Neural progenitor cell (in vitro differentiated cells): ENCODE measurements around the gene AMY1A. TPM values are rescaled to one million over a fixed set of nuclear protein-coding genes. Genes with fewer than 3 reads are reported as not detected.
"Not testable (repeated sequence)": the region's sequence is repeated elsewhere in the genome, so short reads cannot be mapped to it uniquely, and the experiment has no call there.

Experiments used
- DNase-seq: peaks from one replicate; pipeline ENCODE4 v3.0.0-alpha.2; 2016; ENCODE audit warnings: low spot score
- H2AFZ ChIP-seq: fragments of 200-600 bp; sonication (generic); replicated peaks from 2 replicates; pipeline ENCODE4 v1.6.1; 2016; ENCODE audit warnings: antibody characterized with exemption
- H3F3A ChIP-seq: fragments of 200-600 bp; sonication (generic); 2 replicates; pipeline ENCODE4 v1.6.1; 2016; ENCODE audit warnings: antibody characterized with exemption, low read depth
- H3K27ac ChIP-seq: fragments of 200-600 bp; sonication (generic); 2 replicates; pipeline ENCODE4 v1.5.1; 2016; ENCODE audit warnings: mild to moderate bottlenecking
- H3K27me3 ChIP-seq: fragments of 200-600 bp; sonication (generic); 2 replicates; pipeline ENCODE4 v1.6.1; 2016; ENCODE audit warnings: mild to moderate bottlenecking, moderate library complexity
- H3K36me3 ChIP-seq: fragments of 200-600 bp; sonication (generic); 2 replicates; pipeline ENCODE4 v1.5.1; 2016
- H3K4me1 ChIP-seq: fragments of 200-600 bp; sonication (generic); 2 replicates; pipeline ENCODE4 v1.6.1; 2016; ENCODE audit warnings: mixed run types
- H3K4me2 ChIP-seq: fragments of 200-600 bp; sonication (generic); 2 replicates; pipeline ENCODE4 v1.6.1; 2016
- H3K4me3 ChIP-seq: fragments of 200-600 bp; sonication (generic); 2 replicates; pipeline ENCODE4 v1.5.1; 2016
- H3K79me2 ChIP-seq: fragments of 200-600 bp; sonication (generic); 2 replicates; pipeline ENCODE4 v1.6.1; 2016; ENCODE audit warnings: low read depth
- H3K9ac ChIP-seq: fragments of 200-600 bp; sonication (generic); 2 replicates; pipeline ENCODE4 v1.6.1; 2016
- H3K9me3 ChIP-seq: fragments of 200-600 bp; sonication (generic); 2 replicates; pipeline ENCODE4 v1.5.1; 2016; ENCODE audit warnings: low read depth
- H4K20me1 ChIP-seq: fragments of 200-600 bp; sonication (generic); 2 replicates; pipeline ENCODE4 v1.6.1; 2016; ENCODE audit warnings: low read depth
- H3K27ac Mint-ChIP-seq: 3 replicates; pipeline ENCODE4 v1.8.0; 2021; ENCODE audit warnings: mixed read lengths
- H3K27me3 Mint-ChIP-seq: 2 replicates; pipeline ENCODE4 v1.8.0; 2022; ENCODE audit warnings: low read depth, mild to moderate bottlenecking, inconsistent platforms, moderate library complexity, mixed read lengths; ENCODE audit not compliant: insufficient read depth
- H3K36me3 Mint-ChIP-seq: 3 replicates; pipeline ENCODE4 v1.8.0; 2021; ENCODE audit warnings: mixed read lengths
- H3K4me1 Mint-ChIP-seq: 3 replicates; pipeline ENCODE4 v1.8.0; 2021; ENCODE audit warnings: mixed read lengths
- H3K4me3 Mint-ChIP-seq: 3 replicates; pipeline ENCODE4 v1.8.0; 2021; ENCODE audit warnings: mild to moderate bottlenecking, moderate library complexity, mixed read lengths
- H3K9me3 Mint-ChIP-seq: 3 replicates; pipeline ENCODE4 v1.8.0; 2020; ENCODE audit warnings: mixed read lengths
- total RNA-seq: library from RNA; depleted of rRNA; stranded (reverse); fragments of >200 nt; gene quantifications from 2 replicates; pipeline ENCODE4 v1.2.3, GENCODE V29; 2015; ENCODE audit warnings: low replicate concordance

AMY1A gene
- total RNA-seq, 1 donor from 2014 or later = not detected

DNA sequence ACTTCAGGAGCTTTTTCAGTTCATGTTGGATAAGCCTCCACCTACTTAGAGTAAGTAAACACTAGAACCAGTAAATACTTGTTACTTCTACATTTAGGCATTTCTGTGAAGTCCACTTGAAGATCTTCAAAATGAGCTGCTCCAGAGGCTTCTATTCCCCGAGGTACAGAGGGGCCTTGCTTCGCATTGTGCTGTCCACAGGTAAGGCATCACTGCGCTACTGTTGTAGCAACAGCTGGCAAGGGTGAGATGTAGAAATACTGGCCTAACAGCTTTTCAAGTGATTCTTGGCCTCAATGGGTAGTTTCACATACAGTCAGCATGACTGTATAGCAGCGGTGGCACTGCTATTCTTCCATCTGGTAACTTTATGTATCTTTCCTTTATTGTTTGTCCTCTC lies 4.7 kb upstream of the AMY1A start:
- not testable (repeated sequence) for H3K4me1 ChIP-seq, H3K79me2 ChIP-seq, H3K4me1 Mint-ChIP-seq

GRCh38 chr1:103654133-103654532 lies 1.4 kb upstream of the AMY1A start:
- not testable (repeated sequence) for H3K9me3 ChIP-seq, H3K36me3 ChIP-seq, H3K4me2 ChIP-seq, H3K27ac ChIP-seq, H3K4me1 Mint-ChIP-seq, H3F3A ChIP-seq, H3K27me3 ChIP-seq, H2AFZ ChIP-seq, H4K20me1 ChIP-seq, H3K4me3 Mint-ChIP-seq, H3K9ac ChIP-seq, H3K79me2 ChIP-seq, H3K36me3 Mint-ChIP-seq, H3K27me3 Mint-ChIP-seq, H3K27ac Mint-ChIP-seq, H3K9me3 Mint-ChIP-seq, DNase-seq, H3K4me1 ChIP-seq, H3K4me3 ChIP-seq

More for the DNA sequence above, 4.7 kb upstream of the AMY1A start:
- H3K27me3 Mint-ChIP-seq, H3K4me3 Mint-ChIP-seq, H3K36me3 ChIP-seq, H3K27ac ChIP-seq, H3K36me3 Mint-ChIP-seq, H3K9me3 ChIP-seq, H3K4me3 ChIP-seq, H3K9ac ChIP-seq, H3K27me3 ChIP-seq, H4K20me1 ChIP-seq, H3F3A ChIP-seq, H3K9me3 Mint-ChIP-seq, DNase-seq, H2AFZ ChIP-seq, H3K4me2 ChIP-seq, H3K27ac Mint-ChIP-seq: not testable (repeated sequence)

DNA sequence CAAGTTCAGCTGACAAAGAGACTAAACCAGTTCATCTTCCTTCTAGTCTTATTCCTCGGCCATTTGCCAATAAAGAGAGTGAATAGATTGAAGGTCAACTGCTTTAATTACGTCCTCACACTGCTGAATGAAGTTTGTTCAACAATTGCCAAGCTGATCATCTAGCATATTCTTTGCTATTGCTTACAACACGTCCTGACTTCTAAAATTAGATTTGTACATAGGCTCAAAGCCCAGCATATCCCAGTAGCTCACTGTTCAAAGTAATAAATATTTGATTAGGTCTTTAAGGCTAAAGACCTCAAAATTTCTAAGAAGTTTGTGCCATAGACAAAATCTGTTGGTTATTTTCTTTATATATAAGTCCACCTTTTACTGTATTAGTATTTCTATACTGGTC lies 20.8 kb downstream of the AMY1A start:
- not testable (repeated sequence) for H3F3A ChIP-seq, H3K36me3 Mint-ChIP-seq, H3K4me3 ChIP-seq, H3K36me3 ChIP-seq, DNase-seq, H3K4me2 ChIP-seq, H3K27ac Mint-ChIP-seq, H4K20me1 ChIP-seq, H3K27me3 Mint-ChIP-seq, H3K9me3 Mint-ChIP-seq, H3K4me3 Mint-ChIP-seq, H3K27me3 ChIP-seq, H3K27ac ChIP-seq, H3K4me1 Mint-ChIP-seq, H2AFZ ChIP-seq, H3K4me1 ChIP-seq, H3K79me2 ChIP-seq, H3K9ac ChIP-seq, H3K9me3 ChIP-seq

GRCh38 chr1:103696110-103696509 lies 40.5 kb downstream of the AMY1A start, which contains the start of gene AMY1B:
TSS of gene AMY1B (minus strand) at chr1:103696210. CDS start at chr1:103695639, 571 bp downstream.
- not testable (repeated sequence) for H3K9ac ChIP-seq, H3K27me3 Mint-ChIP-seq, H3K36me3 Mint-ChIP-seq, H3K36me3 ChIP-seq, H3K4me1 Mint-ChIP-seq, H3K27me3 ChIP-seq, H4K20me1 ChIP-seq, H3K9me3 ChIP-seq, H3K4me2 ChIP-seq, H3K27ac Mint-ChIP-seq, H3K4me1 ChIP-seq, H3K4me3 Mint-ChIP-seq, H2AFZ ChIP-seq, H3K79me2 ChIP-seq, H3K4me3 ChIP-seq, DNase-seq, H3F3A ChIP-seq, H3K27ac ChIP-seq, H3K9me3 Mint-ChIP-seq

DNA sequence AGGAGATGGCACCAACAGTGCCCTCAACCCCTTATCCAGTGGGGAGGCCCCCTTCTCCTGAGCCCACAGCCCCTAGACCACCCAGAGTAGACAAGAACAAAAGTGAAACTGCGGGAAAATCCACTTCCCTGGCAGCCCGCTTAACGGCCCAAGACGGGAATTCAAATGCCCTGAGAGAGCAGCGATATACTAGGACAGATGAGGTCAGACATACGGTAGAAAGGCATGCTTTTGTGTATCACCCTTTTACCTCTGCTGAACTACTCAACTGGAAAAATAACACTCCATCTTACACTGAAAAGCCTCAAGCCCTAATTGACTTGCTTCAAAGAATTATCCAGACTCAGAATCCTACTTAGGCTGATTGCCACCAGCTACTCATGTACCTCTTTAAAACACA lies 41.9 kb downstream of the AMY1A start:
- not testable (repeated sequence) for H3K9ac ChIP-seq, H3K79me2 ChIP-seq, H3K4me1 Mint-ChIP-seq, H2AFZ ChIP-seq, H3K36me3 Mint-ChIP-seq, H3K27me3 ChIP-seq, H3K27ac ChIP-seq, H3K9me3 Mint-ChIP-seq, H3K9me3 ChIP-seq, DNase-seq, H3K4me1 ChIP-seq, H4K20me1 ChIP-seq, H3F3A ChIP-seq, H3K27me3 Mint-ChIP-seq, H3K4me3 Mint-ChIP-seq, H3K27ac Mint-ChIP-seq, H3K4me3 ChIP-seq, H3K36me3 ChIP-seq, H3K4me2 ChIP-seq

- not testable (repeated sequence) for H3K9me3 Mint-ChIP-seq, H3K4me1 ChIP-seq, H2AFZ ChIP-seq, H3K4me3 Mint-ChIP-seq, H3K79me2 ChIP-seq, H4K20me1 ChIP-seq, H3K36me3 ChIP-seq, H3K4me2 ChIP-seq, H3K27me3 Mint-ChIP-seq, H3K27ac Mint-ChIP-seq, H3K9ac ChIP-seq, H3K4me1 Mint-ChIP-seq, H3K36me3 Mint-ChIP-seq, DNase-seq, H3K27ac ChIP-seq, H3K4me3 ChIP-seq, H3K27me3 ChIP-seq, H3F3A ChIP-seq, H3K9me3 ChIP-seq
Observed at GRCh38 chr1:103700669-103701068, 45.1 kb downstream of the AMY1A start.

DNA sequence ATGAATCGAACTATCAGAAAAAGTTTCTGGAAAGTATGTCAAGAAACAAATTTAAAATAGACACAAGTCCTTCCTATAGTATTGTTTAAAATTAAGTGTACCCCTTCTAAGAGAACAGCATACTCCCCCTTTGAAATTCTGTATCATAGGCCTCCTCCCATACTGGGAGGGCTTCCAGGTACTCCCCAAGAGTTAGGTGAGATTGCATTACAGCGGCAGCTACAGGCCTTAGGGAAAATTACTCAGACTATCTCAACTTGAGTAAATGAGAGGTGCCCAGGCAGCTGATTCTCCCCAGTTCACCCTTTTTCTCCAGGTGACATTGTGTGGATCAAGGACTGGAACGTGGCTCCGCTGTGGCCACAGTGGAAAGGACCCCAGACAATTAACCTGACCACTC lies 45.7 kb downstream of the AMY1A start:
- H3K4me3 ChIP-seq, H3F3A ChIP-seq, H3K36me3 ChIP-seq, H3K27me3 Mint-ChIP-seq, H3K79me2 ChIP-seq, H3K27ac Mint-ChIP-seq, H3K27me3 ChIP-seq, H3K36me3 Mint-ChIP-seq, H2AFZ ChIP-seq, H3K4me1 ChIP-seq, H3K4me2 ChIP-seq, H3K9ac ChIP-seq, H4K20me1 ChIP-seq, H3K9me3 ChIP-seq, H3K9me3 Mint-ChIP-seq, H3K4me3 Mint-ChIP-seq, DNase-seq, H3K4me1 Mint-ChIP-seq, H3K27ac ChIP-seq: not testable (repeated sequence)

GRCh38 chr1:103707670-103708069 lies 52.1 kb downstream of the AMY1A start:
- H3K79me2 ChIP-seq, H3K4me3 Mint-ChIP-seq, H3K27ac ChIP-seq, H3K36me3 Mint-ChIP-seq, H3F3A ChIP-seq, H4K20me1 ChIP-seq, H3K4me1 Mint-ChIP-seq, H3K27ac Mint-ChIP-seq, H3K27me3 Mint-ChIP-seq, H3K9me3 Mint-ChIP-seq, H3K4me2 ChIP-seq, H3K27me3 ChIP-seq, H3K4me1 ChIP-seq, H3K9me3 ChIP-seq, H3K36me3 ChIP-seq, H3K9ac ChIP-seq, DNase-seq, H2AFZ ChIP-seq, H3K4me3 ChIP-seq: not testable (repeated sequence)

DNA sequence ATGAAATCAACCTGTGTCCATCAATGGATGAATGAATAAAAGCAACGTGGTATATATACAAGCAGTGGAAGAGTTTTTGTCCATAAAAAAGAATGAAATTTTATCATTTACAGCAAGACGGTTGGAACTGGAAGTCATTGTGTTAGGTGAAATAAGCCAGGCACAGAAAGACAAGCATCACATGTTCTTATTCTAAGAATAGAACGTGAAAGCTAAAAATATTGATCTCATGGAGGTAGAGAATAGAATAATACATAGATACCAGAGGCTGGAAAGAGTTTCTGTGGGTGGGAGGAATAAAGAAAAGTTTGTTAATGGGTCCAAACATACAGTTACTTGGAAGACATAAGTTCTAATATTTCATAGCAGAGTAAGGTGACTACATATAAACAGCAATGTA lies 54.8 kb downstream of the AMY1A start:
- not testable (repeated sequence) for H3K27ac ChIP-seq, H3K4me3 Mint-ChIP-seq, H3K27ac Mint-ChIP-seq, H3K9me3 Mint-ChIP-seq, H3K36me3 ChIP-seq, H2AFZ ChIP-seq, H3K27me3 Mint-ChIP-seq, H4K20me1 ChIP-seq, H3K27me3 ChIP-seq, H3K4me2 ChIP-seq, H3K9me3 ChIP-seq, H3K79me2 ChIP-seq, H3F3A ChIP-seq, H3K4me1 ChIP-seq, DNase-seq, H3K4me3 ChIP-seq, H3K9ac ChIP-seq, H3K4me1 Mint-ChIP-seq, H3K36me3 Mint-ChIP-seq
